Smooth muscle cell (in vitro differentiated cells): ENCODE data around the gene THADA. TPM values are rescaled to one million over a fixed set of nuclear protein-coding genes. Genes with fewer than 3 reads are reported as not detected.
A peak's percentile ranks its signal among the peaks of the same experiment; 100 is the strongest.

Source experiments
- DNase-seq: peaks from one replicate; lab custom pipeline; 2025; ENCODE audit not compliant: unreplicated experiment; lab: John Stamatoyannopoulos, UW
- H2AFZ ChIP-seq: fragments of 200-600 bp; sonication (generic); 2 replicates; pipeline ENCODE4 v1.6.0; 2016; ENCODE audit warnings: antibody characterized with exemption, low read depth, mild to moderate bottlenecking
- H3F3A ChIP-seq: fragments of 200-600 bp; sonication (generic); 2 replicates; pipeline ENCODE4 v1.6.0; 2017; ENCODE audit warnings: antibody characterized with exemption, low read depth
- H3K27ac ChIP-seq: fragments of 200-600 bp; sonication (generic); 2 replicates; pipeline ENCODE4 v1.5.1; 2016; ENCODE audit warnings: low read depth, mild to moderate bottlenecking
- H3K27me3 ChIP-seq: fragments of 200-600 bp; sonication (generic); 2 replicates; pipeline ENCODE4 v1.6.1; 2016; ENCODE audit warnings: low read depth, mild to moderate bottlenecking
- H3K36me3 ChIP-seq: fragments of 200-600 bp; sonication (generic); 2 replicates; pipeline ENCODE4 v1.5.1; 2016; ENCODE audit warnings: low read depth
- H3K4me1 ChIP-seq: fragments of 200-600 bp; sonication (generic); 2 replicates; pipeline ENCODE4 v1.5.1; 2016; ENCODE audit warnings: low read depth
- H3K4me2 ChIP-seq: fragments of 200-600 bp; sonication (generic); 2 replicates; pipeline ENCODE4 v1.6.0; 2016; ENCODE audit warnings: mild to moderate bottlenecking
- H3K4me3 ChIP-seq: fragments of 200-600 bp; sonication (generic); 2 replicates; pipeline ENCODE4 v1.5.1; 2016; ENCODE audit warnings: mild to moderate bottlenecking
- H3K79me2 ChIP-seq: fragments of 200-600 bp; sonication (generic); 2 replicates; pipeline ENCODE4 v1.6.0; 2016; ENCODE audit warnings: low read depth, mild to moderate bottlenecking
- H3K9ac ChIP-seq: fragments of 200-600 bp; sonication (generic); 2 replicates; pipeline ENCODE4 v1.6.0; 2016; ENCODE audit warnings: low read depth
- H3K9me3 ChIP-seq: fragments of 200-600 bp; sonication (generic); replicated peaks from 2 replicates; pipeline ENCODE4 v1.5.1; 2016; ENCODE audit warnings: low read depth
- H4K20me1 ChIP-seq: fragments of 200-600 bp; sonication (generic); 2 replicates; pipeline ENCODE4 v1.6.0; 2016; ENCODE audit warnings: low read depth
- CTCF ChIP-seq: fragments of 200-600 bp; sonication (generic); IDR thresholded peaks from 2 replicates; pipeline ENCODE4 v1.5.1; 2017; ENCODE audit warnings: borderline replicate concordance, mild to moderate bottlenecking, antibody characterized with exemption; ENCODE audit not compliant: insufficient read depth, poor library complexity, severe bottlenecking
- WGBS: methylation state at CpG from one replicate; pipeline ENCODE4 v1.1.7; 2016; ENCODE audit warnings: low lambda C conversion rate; 5-methylcytosine and 5-hydroxymethylcytosine counted together
- polyA plus RNA-seq: library from polyadenylated mRNA; unstranded; fragments of >200 nt; fragmentation: Nextera tagmentation; extraction: Ambion mirVana; gene quantifications from 2 replicates; pipeline ENCODE4 v1.2.1, GENCODE V29; 2016
- total RNA-seq: library from RNA; depleted of rRNA; stranded (reverse); fragments of >200 nt; gene quantifications from 2 replicates; pipeline ENCODE4 v1.2.3, GENCODE V29; 2014

Gene THADA
- total and polyA plus RNA-seq, 2 experiments from 2014 or later, result 11.3 to 20.9 TPM

DNA sequence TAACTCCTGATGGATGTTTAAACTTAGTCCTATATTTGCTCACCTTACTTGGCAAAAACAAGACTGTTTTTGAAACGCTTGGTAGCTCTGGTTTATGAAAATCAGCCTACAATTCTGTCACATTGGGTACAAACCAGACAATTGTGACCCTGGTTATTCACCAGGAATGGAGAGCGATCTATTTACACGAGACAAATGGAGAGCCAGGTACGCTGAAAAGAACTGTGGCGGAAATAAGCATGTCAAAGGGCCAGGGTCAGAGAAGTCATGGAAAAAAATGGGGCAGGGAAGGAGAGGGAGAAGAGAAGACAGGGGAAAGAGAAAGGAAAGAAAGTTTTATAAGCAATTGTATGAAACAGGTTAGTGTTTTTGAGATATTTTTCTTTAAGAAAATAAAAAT lies 250.0 kb downstream of the THADA start:
- H3K9ac ChIP-seq, result peak overlapping the region; percentile 42
- peaks cover 47% of the 10 kb centered on the region for H3K4me1 ChIP-seq
- H3F3A ChIP-seq, result peaks cover 47% of the 10 kb centered on the region
- H3K9me3 ChIP-seq, result no peaks in the 10 kb centered on the region
- no peaks in the 10 kb centered on the region for H4K20me1 ChIP-seq
- H2AFZ ChIP-seq, result no peak overlapping the region
- no peaks in the 10 kb centered on the region for H3K27me3 ChIP-seq
- no peaks in the 10 kb centered on the region for H3K36me3 ChIP-seq
- DNase-seq, result no peak
- TF ChIP-seq CTCF, result no peak
- WGBS, result 75% methylated on average over 5 of the region's 5 CpGs
- no peaks in the 10 kb centered on the region for H3K79me2 ChIP-seq
- H3K27ac ChIP-seq, result peak overlapping the region; percentile 70
- no peak overlapping the region for H3K4me3 ChIP-seq
- peak overlapping the region; percentile 72 for H3K4me2 ChIP-seq

DNA sequence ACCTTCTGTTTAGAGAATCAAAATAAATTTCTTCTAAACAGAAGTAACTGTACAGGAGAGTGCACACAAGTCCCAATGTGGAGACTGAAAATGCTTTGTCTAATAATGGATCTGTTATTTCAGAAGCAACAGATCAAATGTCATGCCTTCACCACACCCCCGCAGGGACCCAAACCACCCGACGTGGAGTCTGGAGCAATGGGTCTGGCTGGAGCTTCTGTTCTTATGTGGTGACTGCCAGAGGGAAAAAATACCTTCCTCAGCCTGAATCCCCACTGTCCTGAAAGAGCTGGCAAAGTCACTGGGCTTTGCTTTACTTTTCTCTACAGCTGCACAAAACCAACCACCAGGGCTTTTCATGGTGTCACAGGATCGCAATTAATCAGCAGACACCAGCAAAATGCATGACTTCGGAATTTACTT lies 250.4 kb downstream of the THADA start:
- H3K27ac ChIP-seq, result peak overlapping the region; percentile 70
- H3K4me3 ChIP-seq, result no peak overlapping the region
- no peak overlapping the region for H2AFZ ChIP-seq
- no peaks in the 10 kb centered on the region for H3K79me2 ChIP-seq
- no peaks in the 10 kb centered on the region for H3K36me3 ChIP-seq
- TF ChIP-seq CTCF, result no peak
- 28% methylated on average over 5 of the region's 5 CpGs for WGBS
- H3K4me2 ChIP-seq, result peak overlapping the region; percentile 72
- H3K27me3 ChIP-seq, result no peaks in the 10 kb centered on the region
- no peak for DNase-seq
- no peaks in the 10 kb centered on the region for H3K9me3 ChIP-seq
- peak overlapping the region; percentile 42 for H3K9ac ChIP-seq
- H3F3A ChIP-seq, result peaks cover 50% of the 10 kb centered on the region
- H4K20me1 ChIP-seq, result no peaks in the 10 kb centered on the region
- peaks cover 52% of the 10 kb centered on the region for H3K4me1 ChIP-seq

DNA sequence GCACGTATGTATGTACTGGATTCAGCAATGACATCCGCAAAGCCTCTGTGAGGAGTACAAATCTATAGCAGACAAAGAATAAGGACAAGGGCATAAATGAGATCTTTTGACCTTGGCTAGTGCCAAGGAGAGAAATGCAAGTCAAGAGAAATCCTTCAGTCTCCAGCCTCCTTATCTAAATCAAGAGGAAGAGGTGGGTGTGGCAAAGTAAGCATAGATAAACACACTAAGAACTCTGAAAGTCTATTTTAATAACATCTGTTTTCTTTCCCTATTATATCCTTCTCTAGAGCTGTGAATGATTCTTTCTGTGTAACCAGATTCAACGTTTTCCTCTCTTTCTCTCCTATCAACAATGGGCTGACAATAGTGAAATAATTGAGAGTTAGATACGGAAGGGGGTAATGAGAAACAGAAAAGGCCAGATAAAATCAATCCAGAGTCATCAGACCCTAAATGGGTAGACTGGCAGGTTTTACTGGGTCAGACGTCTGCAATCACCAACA lies 250.9 kb downstream of the THADA start:
- 40% methylated on average over 5 of the region's 5 CpGs for WGBS

More for the DNA sequence above, 250.9 kb downstream of the THADA start:
- no peaks in the 10 kb centered on the region for H3K27me3 ChIP-seq
- no peak for DNase-seq
- H3K4me3 ChIP-seq, result no peak overlapping the region
- H2AFZ ChIP-seq, result no peak overlapping the region
- TF ChIP-seq CTCF, result no peak
- no peaks in the 10 kb centered on the region for H4K20me1 ChIP-seq
- H3K9me3 ChIP-seq, result no peaks in the 10 kb centered on the region
- peak overlapping the region; percentile 30 for H3K9ac ChIP-seq
- H3K36me3 ChIP-seq, result no peaks in the 10 kb centered on the region
- H3K4me1 ChIP-seq, result peaks cover 56% of the 10 kb centered on the region
- peaks cover 55% of the 10 kb centered on the region for H3F3A ChIP-seq
- H3K4me2 ChIP-seq, result peak overlapping the region; percentile 72
- H3K27ac ChIP-seq, result peak overlapping the region; percentile 70
- H3K79me2 ChIP-seq, result no peaks in the 10 kb centered on the region
